Body of pancreas (tissue), 4 donors: Measurements from ENCODE around the gene STIM1.

Source experiments
- POLR2A ChIP-seq, 3 donors: fragments of 450-650 bp; IDR thresholded peaks; one replicate each; pipeline ENCODE4 v1.6.1; 2016; ENCODE audit warnings: antibody characterized with exemption in 3 of 3, mild to moderate bottlenecking in 2 of 3
- TF ChIP-seq, protein P1 (sequence below), 7 experiments: fragments of 450-650 bp in 4 of 7; fragments of 200-600 bp in 3 of 7; sonication (generic) in 3 of 7; IDR thresholded peaks; one replicate each; pipeline ENCODE4 v1.5.1; 2016 to 2019; ENCODE audit warnings: antibody characterized with exemption in 7 of 7

DNA sequence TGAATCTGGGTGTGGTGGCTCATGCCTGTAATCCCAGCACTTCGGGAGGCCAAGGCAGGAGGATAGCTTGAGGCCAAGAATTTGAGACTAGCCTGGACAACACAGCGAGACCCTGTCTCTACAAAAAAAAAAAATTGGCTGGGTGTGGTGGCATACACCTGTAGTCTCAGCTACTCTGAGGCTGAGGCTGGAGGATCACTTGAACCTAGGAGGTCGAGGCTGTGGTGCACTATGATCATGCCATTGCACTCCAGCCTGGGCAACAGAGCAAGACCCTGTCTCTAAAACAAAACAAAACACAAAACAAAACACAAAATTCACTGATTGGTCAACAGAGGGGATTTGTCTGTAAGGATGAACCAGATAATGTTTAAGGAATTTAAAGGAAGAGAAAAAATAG, 113.7 kb downstream of the STIM1 start:
- TF ChIP-seq POLR2A (IDR thresholded peaks at IDR 0.05) = no peak
- TF ChIP-seq, protein P1, sequence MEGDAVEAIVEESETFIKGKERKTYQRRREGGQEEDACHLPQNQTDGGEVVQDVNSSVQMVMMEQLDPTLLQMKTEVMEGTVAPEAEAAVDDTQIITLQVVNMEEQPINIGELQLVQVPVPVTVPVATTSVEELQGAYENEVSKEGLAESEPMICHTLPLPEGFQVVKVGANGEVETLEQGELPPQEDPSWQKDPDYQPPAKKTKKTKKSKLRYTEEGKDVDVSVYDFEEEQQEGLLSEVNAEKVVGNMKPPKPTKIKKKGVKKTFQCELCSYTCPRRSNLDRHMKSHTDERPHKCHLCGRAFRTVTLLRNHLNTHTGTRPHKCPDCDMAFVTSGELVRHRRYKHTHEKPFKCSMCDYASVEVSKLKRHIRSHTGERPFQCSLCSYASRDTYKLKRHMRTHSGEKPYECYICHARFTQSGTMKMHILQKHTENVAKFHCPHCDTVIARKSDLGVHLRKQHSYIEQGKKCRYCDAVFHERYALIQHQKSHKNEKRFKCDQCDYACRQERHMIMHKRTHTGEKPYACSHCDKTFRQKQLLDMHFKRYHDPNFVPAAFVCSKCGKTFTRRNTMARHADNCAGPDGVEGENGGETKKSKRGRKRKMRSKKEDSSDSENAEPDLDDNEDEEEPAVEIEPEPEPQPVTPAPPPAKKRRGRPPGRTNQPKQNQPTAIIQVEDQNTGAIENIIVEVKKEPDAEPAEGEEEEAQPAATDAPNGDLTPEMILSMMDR (IDR thresholded peaks at IDR 0.05) = no peak
